Measurements from ENCODE around the gene RUSF1.

The RUSF1 gene

GRCh38 chr16:31467151-31467773 is 40.9 kb downstream of the RUSF1 start:
- no peak overlapping the region for H3K9ac ChIP-seq (ENCODE audit: insufficient read length, low read depth)
- no peaks in the 10 kb centered on the region for H3K9me3 ChIP-seq (ENCODE audit: insufficient read depth, low read length)
- peaks cover 4% of the 10 kb centered on the region for H3K4me1 ChIP-seq (ENCODE audit: insufficient read depth, insufficient read length)
- peaks cover 2% of the 10 kb centered on the region for H3K27me3 ChIP-seq (ENCODE audit: insufficient read depth, insufficient read length)
- TF ChIP-seq YY1 (IDR thresholded peaks at IDR 0.05; ENCODE audit: insufficient read depth, insufficient read length), result no peak
- no peak for TF ChIP-seq ZNF274 (IDR thresholded peaks at IDR 0.05; ENCODE audit: low read depth, low read length)
- no peak for TF ChIP-seq SUZ12 (IDR thresholded peaks at IDR 0.05; ENCODE audit: extremely low read depth, insufficient read depth, insufficient read length)
- no peak overlapping the region for H3K4me3 ChIP-seq (ENCODE audit: insufficient read length, low read depth)
- no peak for DNase-seq (ENCODE audit: low read depth, low spot score)
- H3K36me3 ChIP-seq (ENCODE audit: insufficient read depth, insufficient read length, low read length), result peaks cover 46% of the 10 kb centered on the region

- no peak overlapping the region for H3K4me3 ChIP-seq (ENCODE audit: insufficient read length, low read depth)
- peaks cover 4% of the 10 kb centered on the region for H3K4me1 ChIP-seq (ENCODE audit: insufficient read depth, insufficient read length)
- no peaks in the 10 kb centered on the region for H3K9me3 ChIP-seq (ENCODE audit: insufficient read depth, low read length)
- H3K27me3 ChIP-seq (ENCODE audit: insufficient read depth, insufficient read length), result no peaks in the 10 kb centered on the region
- no peak for DNase-seq (ENCODE audit: low read depth, low spot score)
- H3K36me3 ChIP-seq (ENCODE audit: insufficient read depth, insufficient read length, low read length), result peaks cover 53% of the 10 kb centered on the region
- H3K9ac ChIP-seq (ENCODE audit: insufficient read length, low read depth), result no peak overlapping the region
- no peak for TF ChIP-seq YY1 (IDR thresholded peaks at IDR 0.05; ENCODE audit: insufficient read depth, insufficient read length)
- TF ChIP-seq ZNF274 (IDR thresholded peaks at IDR 0.05; ENCODE audit: low read depth, low read length), result no peak
- no peak for TF ChIP-seq SUZ12 (IDR thresholded peaks at IDR 0.05; ENCODE audit: extremely low read depth, insufficient read depth, insufficient read length)
Measured at GRCh38 chr16:31466381-31466841, 41.8 kb downstream of the RUSF1 start.

GRCh38 chr16:31465788-31466370 is 42.3 kb downstream of the RUSF1 start:
- no peak for DNase-seq (ENCODE audit: low read depth, low spot score)
- no peaks in the 10 kb centered on the region for H3K4me1 ChIP-seq (ENCODE audit: insufficient read depth, insufficient read length)
- peaks cover 53% of the 10 kb centered on the region for H3K36me3 ChIP-seq (ENCODE audit: insufficient read depth, insufficient read length, low read length)
- no peak overlapping the region for H3K9ac ChIP-seq (ENCODE audit: insufficient read length, low read depth)
- TF ChIP-seq ZNF274 (IDR thresholded peaks at IDR 0.05; ENCODE audit: low read depth, low read length) (no peak), SUZ12 (IDR thresholded peaks at IDR 0.05; ENCODE audit: extremely low read depth, insufficient read depth, insufficient read length) (no peak), YY1 (IDR thresholded peaks at IDR 0.05; ENCODE audit: insufficient read depth, insufficient read length) (no peak)
- H3K4me3 ChIP-seq (ENCODE audit: insufficient read length, low read depth), result no peak overlapping the region
- H3K9me3 ChIP-seq (ENCODE audit: insufficient read depth, low read length), result no peaks in the 10 kb centered on the region
- no peaks in the 10 kb centered on the region for H3K27me3 ChIP-seq (ENCODE audit: insufficient read depth, insufficient read length)

GRCh38 chr16:31464781-31465260 is 43.4 kb downstream of the RUSF1 start:
- Histone ChIP-seq H3K4me1 (ENCODE audit: insufficient read depth, insufficient read length) (no peaks in the 10 kb centered on the region), H3K9me3 (ENCODE audit: insufficient read depth, low read length) (no peaks in the 10 kb centered on the region), H3K36me3 (ENCODE audit: insufficient read depth, insufficient read length, low read length) (peaks cover 53% of the 10 kb centered on the region), H3K27me3 (ENCODE audit: insufficient read depth, insufficient read length) (no peaks in the 10 kb centered on the region), H3K4me3 (ENCODE audit: insufficient read length, low read depth) (no peak overlapping the region), H3K9ac (ENCODE audit: insufficient read length, low read depth) (no peak overlapping the region)
- no peak for TF ChIP-seq ZNF274 (IDR thresholded peaks at IDR 0.05; ENCODE audit: low read depth, low read length)
- no peak for TF ChIP-seq SUZ12 (IDR thresholded peaks at IDR 0.05; ENCODE audit: extremely low read depth, insufficient read depth, insufficient read length)
- TF ChIP-seq YY1 (IDR thresholded peaks at IDR 0.05; ENCODE audit: insufficient read depth, insufficient read length), result no peak
- no peak for DNase-seq (ENCODE audit: low read depth, low spot score)

GRCh38 chr16:31464348-31464769 is 43.8 kb downstream of the RUSF1 start:
- Histone ChIP-seq H3K9ac (ENCODE audit: insufficient read length, low read depth) (no peak overlapping the region), H3K9me3 (ENCODE audit: insufficient read depth, low read length) (no peaks in the 10 kb centered on the region), H3K4me1 (ENCODE audit: insufficient read depth, insufficient read length) (no peaks in the 10 kb centered on the region), H3K27me3 (ENCODE audit: insufficient read depth, insufficient read length) (no peaks in the 10 kb centered on the region), H3K36me3 (ENCODE audit: insufficient read depth, insufficient read length, low read length) (peaks cover 53% of the 10 kb centered on the region), H3K4me3 (ENCODE audit: insufficient read length, low read depth) (no peak overlapping the region)
- no peak for DNase-seq (ENCODE audit: low read depth, low spot score)
- TF ChIP-seq YY1 (IDR thresholded peaks at IDR 0.05; ENCODE audit: insufficient read depth, insufficient read length), result no peak
- no peak for TF ChIP-seq SUZ12 (IDR thresholded peaks at IDR 0.05; ENCODE audit: extremely low read depth, insufficient read depth, insufficient read length)
- TF ChIP-seq ZNF274 (IDR thresholded peaks at IDR 0.05; ENCODE audit: low read depth, low read length), result no peak

GRCh38 chr16:31461921-31462804 is 46.0 kb downstream of the RUSF1 start:
- Histone ChIP-seq H3K4me1 (ENCODE audit: insufficient read depth, insufficient read length) (peaks cover 8% of the 10 kb centered on the region), H3K9ac (ENCODE audit: insufficient read length, low read depth) (no peak overlapping the region), H3K9me3 (ENCODE audit: insufficient read depth, low read length) (no peaks in the 10 kb centered on the region; the same call in 1 of the 2 replicates), H3K36me3 (ENCODE audit: insufficient read depth, insufficient read length, low read length) (peaks cover 64% of the 10 kb centered on the region), H3K4me3 (ENCODE audit: insufficient read length, low read depth) (no peak overlapping the region), H3K27me3 (ENCODE audit: insufficient read depth, insufficient read length) (no peaks in the 10 kb centered on the region)
- TF ChIP-seq SUZ12 (IDR thresholded peaks at IDR 0.05; ENCODE audit: extremely low read depth, insufficient read depth, insufficient read length) (no peak), ZNF274 (IDR thresholded peaks at IDR 0.05; ENCODE audit: low read depth, low read length) (no peak), YY1 (IDR thresholded peaks at IDR 0.05; ENCODE audit: insufficient read depth, insufficient read length) (no peak)
- DNase-seq (ENCODE audit: low read depth, low spot score), result no peak
